IMR-90 (cell line): Measurements from ENCODE around the gene MARCHF2. TPM values are rescaled to one million over a fixed set of nuclear protein-coding genes. Genes with fewer than 3 reads are reported as not detected.

Experiments
- ATAC-seq: fragments of 200-7000 bp; cut with Tn5 transposase; 2 replicates; pipeline ENCODE4 v1.9.1; 2020; ENCODE audit warnings: low read depth, mild to moderate bottlenecking, moderate library complexity
- BruUV-seq: library from RNA; stranded (reverse); fragments of 400-500 nt; replicated peaks from 2 replicates; lab custom pipeline; 2021; lab: Mats Ljungman, UMichigan
- CTCF ChIA-PET: fragments of 300-600 bp; formaldehyde crosslinking; extraction: SDS; loops from one replicate; lab custom pipeline; 2021; ENCODE audit warnings: antibody characterized with exemption; lab: Yijun Ruan, JAX
- POLR2A ChIA-PET: fragments of 300-600 bp; sonication (Branson Sonifier 250); formaldehyde crosslinking; loops from one replicate; lab custom pipeline; 2022; ENCODE audit warnings: antibody characterized with exemption; ENCODE audit not compliant: unreplicated experiment; lab: Charles Lee
- DNase-seq: peaks from one replicate; pipeline ENCODE4 v3.0.0; 2013
- H2AFZ ChIP-seq: replicated peaks from 2 replicates; pipeline ENCODE3; 2013; ENCODE audit warnings: low read length, mild to moderate bottlenecking; ENCODE audit not compliant: poor library complexity
- H2AK5ac ChIP-seq: 2 replicates; pipeline ENCODE4 v1.6.1; 2013; ENCODE audit warnings: low read depth, low read length, inconsistent platforms
- H2AK9ac ChIP-seq: replicated peaks from 2 replicates; pipeline ENCODE3; 2013; ENCODE audit warnings: mild to moderate bottlenecking, low read depth, low read length, moderate library complexity; ENCODE audit not compliant: poor library complexity
- H2BK120ac ChIP-seq: 2 replicates; pipeline ENCODE4 v1.6.1; 2013; ENCODE audit warnings: low read depth, low read length, inconsistent platforms
- H2BK15ac ChIP-seq: 3 replicates; pipeline ENCODE4 v1.6.1; 2013; ENCODE audit warnings: low read depth, low read length, inconsistent platforms
- H2BK20ac ChIP-seq: 2 replicates; pipeline ENCODE4 v1.6.1; 2013; ENCODE audit warnings: low read depth, mild to moderate bottlenecking, inconsistent platforms, low read length, moderate library complexity
- H2BK5ac ChIP-seq: 2 replicates; pipeline ENCODE4 v1.6.1; 2013; ENCODE audit warnings: mild to moderate bottlenecking, low read depth, low read length, inconsistent platforms; ENCODE audit not compliant: poor library complexity, severe bottlenecking
- H3K14ac ChIP-seq: replicated peaks from 2 replicates; pipeline ENCODE4 v1.6.1; 2013; ENCODE audit warnings: low read depth, low read length, inconsistent platforms
- H3K18ac ChIP-seq: 2 replicates; pipeline ENCODE4 v1.6.1; 2013; ENCODE audit warnings: low read depth, low read length, control low read depth
- H3K23ac ChIP-seq: 2 replicates; pipeline ENCODE4 v1.6.1; 2013; ENCODE audit warnings: low read depth, low read length, inconsistent platforms
- H3K27ac ChIP-seq: 2 replicates; pipeline ENCODE4 v1.5.1; 2013; ENCODE audit warnings: mild to moderate bottlenecking, control low read depth, low read length; ENCODE audit not compliant: insufficient read depth
- H3K27me3 ChIP-seq: 2 replicates; pipeline ENCODE4 v1.6.1; 2013; ENCODE audit warnings: low read length; ENCODE audit not compliant: control insufficient read depth, insufficient read depth
- H3K36me3 ChIP-seq: 2 replicates; pipeline ENCODE4 v1.6.1; 2013; ENCODE audit warnings: low read length, mixed read lengths; ENCODE audit not compliant: control insufficient read depth, insufficient read depth
- H3K4ac ChIP-seq: 2 replicates; pipeline ENCODE4 v1.6.1; 2013; ENCODE audit warnings: low read depth, low read length, inconsistent platforms
- H3K4me1 ChIP-seq: 2 replicates; pipeline ENCODE4 v1.6.1; 2013; ENCODE audit warnings: low read length, mixed read lengths; ENCODE audit not compliant: control insufficient read depth, insufficient read depth
- H3K4me2 ChIP-seq: 2 replicates; pipeline ENCODE4 v1.6.1; 2013; ENCODE audit warnings: low read depth, mild to moderate bottlenecking, control low read depth, low read length, moderate library complexity
- H3K4me3 ChIP-seq: 2 replicates; pipeline ENCODE4 v1.5.1; 2013; ENCODE audit warnings: low read depth, mild to moderate bottlenecking, control low read depth, low read length, moderate library complexity; ENCODE audit not compliant: insufficient read depth
- H3K56ac ChIP-seq: 2 replicates; pipeline ENCODE4 v1.6.1; 2013; ENCODE audit warnings: low read length, inconsistent platforms; ENCODE audit not compliant: insufficient read depth; ENCODE audit errors: extremely low read depth
- H3K79me1 ChIP-seq, 2 experiments: 2 replicates each; pipeline ENCODE4 v1.6.1; 2013; ENCODE audit warnings: low read length in 2 of 2, inconsistent platforms in 1 of 2, low read depth in 1 of 2
- H3K9ac ChIP-seq: 2 replicates; pipeline ENCODE4 v1.6.1; 2013; ENCODE audit warnings: low read depth, low read length, control low read depth
- H3K9me1 ChIP-seq: 2 replicates; pipeline ENCODE4 v1.6.1; 2013; ENCODE audit warnings: low read length, inconsistent platforms; ENCODE audit not compliant: insufficient read depth
- H3K9me3 ChIP-seq: 2 replicates; pipeline ENCODE4 v1.6.1; 2013; ENCODE audit warnings: low read length; ENCODE audit not compliant: control insufficient read depth, insufficient read depth
- H4K20me1 ChIP-seq: 2 replicates; pipeline ENCODE4 v1.6.1; 2013; ENCODE audit warnings: low read length, inconsistent platforms; ENCODE audit not compliant: insufficient read depth
- H4K5ac ChIP-seq: 2 replicates; pipeline ENCODE4 v1.6.1; 2013; ENCODE audit warnings: mild to moderate bottlenecking, low read depth, low read length, control low read depth
- H4K8ac ChIP-seq, 2 experiments: 2 replicates each; pipeline ENCODE4 v1.6.1; 2013; ENCODE audit warnings: low read depth in 2 of 2, low read length in 2 of 2, control low read depth in 1 of 2, inconsistent platforms in 1 of 2
- H4K91ac ChIP-seq: 2 replicates; pipeline ENCODE4 v1.6.1; 2013; ENCODE audit warnings: low read depth, low read length, inconsistent platforms; ENCODE audit not compliant: insufficient read depth
- BHLHE40 ChIP-seq: fragments of 150-350 bp; IDR thresholded peaks from 2 replicates; pipeline ENCODE4 v1.6.1; 2016; ENCODE audit warnings: mild to moderate bottlenecking, low read depth, low read length
- CEBPB ChIP-seq: IDR thresholded peaks from 2 replicates; pipeline ENCODE4 v1.6.1; 2012; ENCODE audit warnings: low read depth, low read length, improper control_type of control experiment
- CHD1 ChIP-seq: IDR thresholded peaks from 2 replicates; pipeline ENCODE4 v1.6.1; 2012; ENCODE audit warnings: low read depth, low read length, improper control_type of control experiment
- FOS ChIP-seq: fragments of 150-350 bp; IDR thresholded peaks from 2 replicates; pipeline ENCODE4 v1.6.1; 2016; ENCODE audit warnings: low read depth, low read length
- WGBS, 2 experiments: methylation state at CpG; one replicate each; pipeline versions ENCODE4 v1.1.5 to v1.1.7; 2013; ENCODE audit warnings: missing lambda C conversion rate in 2 of 2; ENCODE audit not compliant: insufficient read length in 1 of 2; ENCODE audit errors: extremely low coverage in 2 of 2; 5-methylcytosine and 5-hydroxymethylcytosine counted together
- dilution Hi-C: fragments of 300-500 bp; cut with HindIII; formaldehyde crosslinking; loops from one replicate; pipeline ENCODE4 v1.14.3; 2018; ENCODE audit warnings: low sequenced_read_pairs; ENCODE audit not compliant: unreplicated experiment
- in situ Hi-C: fragments of 300-500 bp; cut with MboI; formaldehyde crosslinking; loops from 3 replicates; pipeline ENCODE4 v1.14.3; 2019; ENCODE audit warnings: low sequenced_read_pairs, inconsistent platforms, mixed read lengths
- intact Hi-C: fragments of 100-400 bp; cut with micrococcal nuclease; formaldehyde crosslinking; loops from 2 replicates; pipeline ENCODE4 v1.10.0; 2022
- polyA plus RNA-seq, 3 experiments: library from polyadenylated mRNA; depleted of rRNA; stranded (reverse); fragments of >200 nt; gene quantifications; 2 replicates each; pipeline ENCODE4 v1.2.3, GENCODE V29; 2012; ENCODE audit warnings: low replicate concordance in 1 of 3
- total RNA-seq: library from RNA; depleted of rRNA; stranded (reverse); fragments of >200 nt; gene quantifications from 2 replicates; pipeline ENCODE4 v1.2.3, GENCODE V29; 2012
- TF ChIP-seq, protein P1 (sequence below): fragments of 150-350 bp; IDR thresholded peaks from 2 replicates; pipeline ENCODE4 v1.6.1; 2017; ENCODE audit warnings: mild to moderate bottlenecking, antibody characterized with exemption, low read length, low read depth
- TF ChIP-seq, protein P2 (sequence below): fragments of 150-350 bp; IDR thresholded peaks from 2 replicates; pipeline ENCODE4 v1.6.1; 2016; ENCODE audit warnings: low read depth, mild to moderate bottlenecking, low read length, moderate library complexity, borderline replicate concordance

MARCHF2 gene
- total and polyA plus RNA-seq, 2 of the 4 experiments (the other 2 are of a cell fraction) = 33.8 to 58.8 TPM

DNA sequence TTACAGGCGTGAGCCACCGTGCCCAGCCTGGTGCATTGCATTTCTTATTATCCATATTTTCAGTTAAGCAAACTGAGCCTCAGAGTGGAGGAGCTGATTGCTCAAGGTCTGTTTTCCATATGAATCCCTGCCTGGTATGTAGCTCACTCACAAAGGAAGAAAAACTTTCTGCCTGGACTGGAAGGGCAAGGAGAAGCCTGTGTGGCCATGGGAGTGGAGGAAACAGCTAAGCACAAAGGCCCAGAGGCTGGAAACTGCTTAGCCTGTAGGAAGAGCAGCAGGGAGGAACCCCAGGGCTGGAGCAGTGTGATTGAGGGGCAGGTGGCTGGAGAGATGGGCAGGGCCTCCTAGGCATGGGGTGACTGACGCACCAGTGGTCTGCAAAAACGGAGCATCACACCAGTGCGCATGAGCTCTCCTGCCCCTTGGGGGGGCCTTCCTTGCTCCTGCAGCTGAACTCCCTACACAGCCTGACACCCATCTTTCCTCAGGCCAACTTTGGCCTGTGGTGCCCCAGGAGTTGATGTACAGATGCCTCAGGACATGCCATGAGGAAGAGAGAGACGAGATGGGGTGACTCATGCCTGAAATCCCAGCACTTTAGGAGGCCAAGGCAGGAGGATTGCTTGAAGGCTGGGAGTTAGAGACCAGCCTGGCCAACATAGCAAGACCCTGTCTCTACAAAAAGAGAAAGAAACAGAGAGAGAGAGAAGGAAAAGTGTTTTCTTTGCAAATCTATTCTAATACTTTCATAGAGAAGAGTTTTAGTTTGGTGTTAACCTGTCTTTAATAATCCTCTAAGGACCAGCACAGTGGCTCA, 28.8 kb downstream of the MARCHF2 start:
- no peak overlapping the region for H2BK120ac ChIP-seq
- peaks cover 0 to 14% of the 10 kb centered on the region in 2 experiments; a peak in 2 of 4 replicates for H3K79me1 ChIP-seq
- H2BK20ac ChIP-seq = no peak overlapping the region
- H3K36me3 ChIP-seq = peaks cover 3% of the 10 kb centered on the region
- dilution Hi-C loops = no loop called here
- ChIA-PET CTCF (no interaction called here), POLR2A (interaction anchor here (0.6 kb wide), 1 partner anchor 1421 kb away, joined by 3 read pairs; no protein-coding TSS in a partner anchor)
- TF ChIP-seq BHLHE40 = no peak
- no peak for TF ChIP-seq CEBPB
- TF ChIP-seq, protein P1, sequence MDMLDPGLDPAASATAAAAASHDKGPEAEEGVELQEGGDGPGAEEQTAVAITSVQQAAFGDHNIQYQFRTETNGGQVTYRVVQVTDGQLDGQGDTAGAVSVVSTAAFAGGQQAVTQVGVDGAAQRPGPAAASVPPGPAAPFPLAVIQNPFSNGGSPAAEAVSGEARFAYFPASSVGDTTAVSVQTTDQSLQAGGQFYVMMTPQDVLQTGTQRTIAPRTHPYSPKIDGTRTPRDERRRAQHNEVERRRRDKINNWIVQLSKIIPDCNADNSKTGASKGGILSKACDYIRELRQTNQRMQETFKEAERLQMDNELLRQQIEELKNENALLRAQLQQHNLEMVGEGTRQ = no peak
- no peak for TF ChIP-seq FOS
- TF ChIP-seq, protein P2, sequence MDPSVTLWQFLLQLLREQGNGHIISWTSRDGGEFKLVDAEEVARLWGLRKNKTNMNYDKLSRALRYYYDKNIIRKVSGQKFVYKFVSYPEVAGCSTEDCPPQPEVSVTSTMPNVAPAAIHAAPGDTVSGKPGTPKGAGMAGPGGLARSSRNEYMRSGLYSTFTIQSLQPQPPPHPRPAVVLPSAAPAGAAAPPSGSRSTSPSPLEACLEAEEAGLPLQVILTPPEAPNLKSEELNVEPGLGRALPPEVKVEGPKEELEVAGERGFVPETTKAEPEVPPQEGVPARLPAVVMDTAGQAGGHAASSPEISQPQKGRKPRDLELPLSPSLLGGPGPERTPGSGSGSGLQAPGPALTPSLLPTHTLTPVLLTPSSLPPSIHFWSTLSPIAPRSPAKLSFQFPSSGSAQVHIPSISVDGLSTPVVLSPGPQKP = no peak
- TF ChIP-seq CHD1 = no peak
- H3K23ac ChIP-seq = no peak overlapping the region
- no peak overlapping the region for H3K56ac ChIP-seq
- H2AK9ac ChIP-seq = no peak overlapping the region
- in situ Hi-C loops = no loop called here
- no TSS peak for BruUV-seq
- no peak overlapping the region for H3K18ac ChIP-seq
- H2BK15ac ChIP-seq = no peak overlapping the region
- H3K14ac ChIP-seq = no peak overlapping the region
- H3K9ac ChIP-seq = no peak overlapping the region
- no peak overlapping the region; the same call in 1 of the 2 replicates for H4K91ac ChIP-seq
- H3K4me2 ChIP-seq = no peak overlapping the region
- intact Hi-C loops = no loop called here
- H2AFZ ChIP-seq = no peak overlapping the region
- WGBS, 2 experiments = no CpG with 5 or more reads among the region's 6 CpGs
- H4K8ac ChIP-seq = no peak overlapping the region
- H2AK5ac ChIP-seq = no peak overlapping the region
- no peak overlapping the region for H3K27ac ChIP-seq
- no peaks in the 10 kb centered on the region for H3K27me3 ChIP-seq
- DNase-seq = no peak
- peaks cover 3% of the 10 kb centered on the region; the same call in 1 of the 2 replicates for H3K4me1 ChIP-seq
- peaks cover 18% of the 10 kb centered on the region for H4K20me1 ChIP-seq
- H3K9me3 ChIP-seq = no peaks in the 10 kb centered on the region
- no peak overlapping the region for H4K5ac ChIP-seq
- no peak overlapping the region for H3K4me3 ChIP-seq
- H3K9me1 ChIP-seq = no peaks in the 10 kb centered on the region
- H3K4ac ChIP-seq = no peak overlapping the region
- H2BK5ac ChIP-seq = no peak overlapping the region
- no peak for ATAC-seq
